Right kidney (tissue), 1 donor: ENCODE results near the gene MORC3.
A peak's percentile ranks its signal among the peaks of the same experiment; 100 is the strongest.
"Not testable (repeated sequence)": the region's sequence is repeated elsewhere in the genome, so short reads cannot be mapped to it uniquely, and the experiment has no call there.

Source experiments
- DNase-seq: peaks from one replicate; pipeline ENCODE4 v3.0.0-alpha.2; 2016

Gene MORC3

GRCh38 chr21:36321325-36322082 is 1.5 kb downstream of the MORC3 start:
- DNase-seq = peak; percentile 39

- no peak for DNase-seq
Observed at GRCh38 chr21:36322083-36322424, 2.1 kb downstream of the MORC3 start.

GRCh38 chr21:36323032-36323431 is 3.0 kb downstream of the MORC3 start:
- DNase-seq = no peak

- DNase-seq = no peak
Observed at GRCh38 chr21:36325373-36326010, 5.5 kb downstream of the MORC3 start.

- DNase-seq = no peak
Observed at GRCh38 chr21:36330904-36331303, 10.9 kb downstream of the MORC3 start.

- DNase-seq = no peak
Observed at GRCh38 chr21:36337099-36337509, 17.1 kb downstream of the MORC3 start.

- no peak for DNase-seq
Observed at GRCh38 chr21:36338975-36339374, 19.0 kb downstream of the MORC3 start.

- DNase-seq = not testable (repeated sequence)
Observed at GRCh38 chr21:36342581-36342980, 22.6 kb downstream of the MORC3 start.

GRCh38 chr21:36344931-36345330 is 24.9 kb downstream of the MORC3 start:
- DNase-seq = no peak

- no peak for DNase-seq
Observed at GRCh38 chr21:36347278-36347961, 27.4 kb downstream of the MORC3 start.

- no peak for DNase-seq
Observed at GRCh38 chr21:36347962-36348328, 27.9 kb downstream of the MORC3 start.

GRCh38 chr21:36349315-36349714 is 29.3 kb downstream of the MORC3 start:
- no peak for DNase-seq

- no peak for DNase-seq
Observed at GRCh38 chr21:36350282-36350910, 30.4 kb downstream of the MORC3 start.

- DNase-seq = no peak
Observed at GRCh38 chr21:36354918-36355680, 35.1 kb downstream of the MORC3 start.

GRCh38 chr21:36355868-36356267 is 35.9 kb downstream of the MORC3 start:
- DNase-seq = no peak

GRCh38 chr21:36359185-36359584 is 39.2 kb downstream of the MORC3 start:
- no peak for DNase-seq

- DNase-seq = no peak
Observed at GRCh38 chr21:36369064-36369685, 49.2 kb downstream of the MORC3 start.

GRCh38 chr21:36375994-36376393 is 56.0 kb downstream of the MORC3 start:
- DNase-seq = no peak

- DNase-seq = no peak
Observed at GRCh38 chr21:36377391-36377842, 57.4 kb downstream of the MORC3 start.

GRCh38 chr21:36379251-36379650 is 59.3 kb downstream of the MORC3 start:
- DNase-seq = no peak

GRCh38 chr21:36381841-36382589 is 62.0 kb downstream of the MORC3 start:
- no peak for DNase-seq
